Neuron (in vitro differentiated cells): ENCODE data around the gene PPP1R13L.
"Not testable (repeated sequence)": the region's sequence is repeated elsewhere in the genome, so short reads cannot be mapped to it uniquely, and the experiment has no call there.

Experiments
- H2AFZ ChIP-seq: one replicate; pipeline ENCODE4 v1.6.1; 2013; ENCODE audit warnings: low read depth, mild to moderate bottlenecking, inconsistent platforms, low read length, moderate library complexity
- H3K27me3 ChIP-seq: one replicate; pipeline ENCODE4 v1.6.1; 2013; ENCODE audit warnings: low read length; ENCODE audit not compliant: insufficient read depth
- H3K36me3 ChIP-seq: one replicate; pipeline ENCODE4 v1.6.1; 2013; ENCODE audit warnings: low read length; ENCODE audit not compliant: insufficient read depth
- H3K4me1 ChIP-seq: one replicate; pipeline ENCODE4 v1.6.1; 2013; ENCODE audit warnings: low read length; ENCODE audit not compliant: insufficient read depth
- H3K4me3 ChIP-seq: 2 replicates; pipeline ENCODE4 v1.5.1; 2013; ENCODE audit warnings: mild to moderate bottlenecking, low read length, moderate library complexity
- H3K9me3 ChIP-seq: one replicate; pipeline ENCODE4 v1.6.1; 2013; ENCODE audit warnings: low read length

Gene PPP1R13L

GRCh38 chr19:45442778-45443461, 38.1 kb upstream of the PPP1R13L start:
- no peaks in the 10 kb centered on the region for H3K27me3 ChIP-seq

GRCh38 chr19:45442408-45442777, 37.5 kb upstream of the PPP1R13L start:
- Histone ChIP-seq H2AFZ (no peak overlapping the region), H3K27me3 (no peaks in the 10 kb centered on the region), H3K9me3 (no peaks in the 10 kb centered on the region), H3K4me1 (peaks cover 22% of the 10 kb centered on the region), H3K4me3 (no peak overlapping the region), H3K36me3 (no peaks in the 10 kb centered on the region)

More at GRCh38 chr19:45442778-45443461, 38.1 kb upstream of the PPP1R13L start:
- Histone ChIP-seq H3K4me1 (peaks cover 22% of the 10 kb centered on the region), H3K36me3 (no peaks in the 10 kb centered on the region), H3K9me3 (no peaks in the 10 kb centered on the region), H2AFZ (no peak overlapping the region), H3K4me3 (peak overlapping the region; percentile 69)

- Histone ChIP-seq H3K27me3 (no peaks in the 10 kb centered on the region), H3K4me1 (peaks cover 22% of the 10 kb centered on the region), H3K36me3 (no peaks in the 10 kb centered on the region), H3K4me3 (no peak overlapping the region), H2AFZ (no peak overlapping the region), H3K9me3 (no peaks in the 10 kb centered on the region)
These were observed 36.2 kb upstream of the PPP1R13L start for GRCh38 chr19:45440873-45441654.

- H3K4me1 ChIP-seq, result peaks cover 22% of the 10 kb centered on the region
- peak overlapping the region; percentile 95 for H2AFZ ChIP-seq
- no peaks in the 10 kb centered on the region for H3K9me3 ChIP-seq
- H3K4me3 ChIP-seq, result peak overlapping the region; percentile 57
- H3K36me3 ChIP-seq, result no peaks in the 10 kb centered on the region
- no peaks in the 10 kb centered on the region for H3K27me3 ChIP-seq
These were observed 35.4 kb upstream of the PPP1R13L start for GRCh38 chr19:45440259-45440638.

- Histone ChIP-seq H3K36me3 (no peaks in the 10 kb centered on the region), H3K4me3 (peak overlapping the region; percentile 57), H3K27me3 (no peaks in the 10 kb centered on the region), H2AFZ (peak overlapping the region; percentile 95), H3K4me1 (peaks cover 20% of the 10 kb centered on the region), H3K9me3 (no peaks in the 10 kb centered on the region)
These were observed 34.8 kb upstream of the PPP1R13L start for GRCh38 chr19:45439569-45440258.

GRCh38 chr19:45439190-45439568, 34.3 kb upstream of the PPP1R13L start:
- H3K27me3 ChIP-seq, result no peaks in the 10 kb centered on the region
- peak overlapping the region; percentile 57 for H3K4me3 ChIP-seq

GRCh38 chr19:45437328-45437727, 32.5 kb upstream of the PPP1R13L start:
- Histone ChIP-seq H3K36me3 (no peaks in the 10 kb centered on the region), H3K9me3 (no peaks in the 10 kb centered on the region), H2AFZ (no peak overlapping the region), H3K4me3 (no peak overlapping the region), H3K27me3 (no peaks in the 10 kb centered on the region), H3K4me1 (peaks cover 6% of the 10 kb centered on the region)

More at GRCh38 chr19:45439190-45439568, 34.3 kb upstream of the PPP1R13L start:
- peaks cover 16% of the 10 kb centered on the region for H3K4me1 ChIP-seq
- H3K36me3 ChIP-seq, result no peaks in the 10 kb centered on the region
- peak overlapping the region; percentile 95 for H2AFZ ChIP-seq
- H3K9me3 ChIP-seq, result no peaks in the 10 kb centered on the region

- H3K36me3 ChIP-seq, H3K27me3 ChIP-seq, H3K9me3 ChIP-seq: not testable (repeated sequence)
These were observed 27.7 kb upstream of the PPP1R13L start for GRCh38 chr19:45432543-45432942.

GRCh38 chr19:45431008-45431407, 26.1 kb upstream of the PPP1R13L start:
- not testable (repeated sequence) for H3K9me3 ChIP-seq, H3K4me1 ChIP-seq, H3K36me3 ChIP-seq, H2AFZ ChIP-seq, H3K27me3 ChIP-seq, H3K4me3 ChIP-seq

More at GRCh38 chr19:45432543-45432942, 27.7 kb upstream of the PPP1R13L start:
- not testable (repeated sequence) for H3K4me1 ChIP-seq, H3K4me3 ChIP-seq, H2AFZ ChIP-seq

GRCh38 chr19:45429896-45430295, 25.0 kb upstream of the PPP1R13L start:
- H3K27me3 ChIP-seq, H3K36me3 ChIP-seq, H3K4me1 ChIP-seq, H2AFZ ChIP-seq, H3K9me3 ChIP-seq, H3K4me3 ChIP-seq: not testable (repeated sequence)

- Histone ChIP-seq H3K36me3 (no peaks in the 10 kb centered on the region), H3K4me3 (peak overlapping the region; percentile 38), H3K4me1 (peaks cover 12% of the 10 kb centered on the region), H3K27me3 (no peaks in the 10 kb centered on the region), H3K9me3 (no peaks in the 10 kb centered on the region), H2AFZ (peak overlapping the region; percentile 80)
These were observed 23.7 kb upstream of the PPP1R13L start for GRCh38 chr19:45428384-45429231.

- peaks cover 21% of the 10 kb centered on the region for H3K36me3 ChIP-seq
- no peaks in the 10 kb centered on the region for H3K9me3 ChIP-seq
- peak overlapping the region; percentile 76 for H2AFZ ChIP-seq
- peaks cover 17% of the 10 kb centered on the region for H3K4me1 ChIP-seq
- peak overlapping the region; percentile 69 for H3K4me3 ChIP-seq
- no peaks in the 10 kb centered on the region for H3K27me3 ChIP-seq
These were observed 19.6 kb upstream of the PPP1R13L start for GRCh38 chr19:45424191-45425058.
